GM15510 (cell line): ENCODE measurements around the gene ARPC4.

Source experiments
- POLR2A ChIP-seq: IDR thresholded peaks from 3 replicates; pipeline ENCODE4 v1.6.1; 2011; ENCODE audit warnings: borderline replicate concordance; ENCODE audit not compliant: insufficient read length; ENCODE audit errors: extremely low read depth

The ARPC4 gene

DNA sequence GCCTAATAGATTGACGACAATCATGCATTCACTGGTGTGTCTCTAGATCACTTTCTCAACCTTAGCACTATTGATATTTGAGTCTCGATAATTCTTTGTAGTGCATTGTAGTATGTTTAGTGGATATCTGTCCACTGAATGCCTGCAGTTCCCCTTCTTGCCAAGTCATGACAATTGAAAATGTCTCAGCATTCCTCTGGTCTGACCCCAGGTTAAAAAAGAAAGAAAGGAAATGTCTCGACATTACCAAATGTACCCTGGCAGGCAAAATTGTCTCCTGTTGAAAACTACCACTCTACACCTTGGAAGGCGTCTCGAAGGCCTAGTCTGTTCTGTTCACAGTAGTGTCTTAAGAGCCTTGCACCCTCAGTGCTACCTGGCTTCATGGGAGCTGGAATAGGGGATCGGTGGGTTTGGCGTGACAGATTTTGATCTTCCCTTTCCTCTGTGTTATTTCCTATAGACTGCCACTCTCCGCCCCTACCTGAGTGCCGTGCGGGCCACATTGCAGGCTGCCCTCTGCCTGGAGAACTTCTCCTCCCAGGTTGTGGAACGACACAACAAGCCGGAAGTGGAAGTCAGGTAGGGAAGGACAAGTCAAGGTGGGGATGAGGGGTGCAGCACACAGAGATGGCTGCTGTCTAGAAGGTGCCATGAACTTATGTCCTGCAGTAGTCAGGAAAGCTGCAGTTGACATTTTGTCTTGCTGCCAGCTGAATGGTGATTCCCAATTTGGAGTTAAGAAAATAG lies 4.5 kb downstream of the ARPC4 start:
- TF ChIP-seq POLR2A = no peak

DNA sequence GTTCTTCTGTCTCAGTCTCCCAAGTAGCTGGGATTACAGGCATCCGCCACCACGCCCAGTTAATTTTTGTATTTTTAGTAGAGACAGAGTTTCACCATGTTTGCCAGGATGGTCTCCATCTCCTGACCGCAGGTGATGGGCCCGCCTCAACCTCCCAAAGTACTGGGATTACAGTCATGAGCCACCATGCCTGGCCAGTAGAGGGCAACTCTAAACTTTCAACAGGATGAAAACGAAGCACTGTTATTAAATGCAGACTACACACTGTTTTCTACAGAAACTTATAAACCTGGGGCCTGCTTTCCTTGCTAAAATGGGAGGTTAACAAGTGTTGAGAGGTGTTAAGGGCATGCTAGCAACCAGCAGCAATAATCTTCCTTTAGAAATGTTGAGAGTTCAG lies 7.6 kb downstream of the ARPC4 start:
- no peak for TF ChIP-seq POLR2A

DNA sequence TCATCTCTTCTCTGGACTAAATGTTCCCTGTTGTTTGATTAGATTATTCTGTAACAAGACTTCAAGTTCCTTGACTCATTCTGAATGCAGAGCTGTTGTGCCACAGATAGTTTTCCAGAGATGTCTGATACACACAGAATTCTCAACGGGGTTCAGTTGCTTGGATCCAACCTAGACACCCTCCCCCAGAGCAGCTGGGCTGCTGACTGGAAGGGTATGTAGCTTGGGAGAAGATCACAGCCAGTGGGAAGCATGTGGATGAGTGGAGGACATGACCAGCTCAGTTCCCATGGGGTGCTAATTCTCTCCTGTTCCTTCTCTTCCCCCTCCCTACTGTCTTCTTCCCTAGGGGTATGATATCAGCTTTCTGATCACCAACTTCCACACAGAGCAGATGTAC lies 10.6 kb downstream of the ARPC4 start:
- no peak for TF ChIP-seq POLR2A

DNA sequence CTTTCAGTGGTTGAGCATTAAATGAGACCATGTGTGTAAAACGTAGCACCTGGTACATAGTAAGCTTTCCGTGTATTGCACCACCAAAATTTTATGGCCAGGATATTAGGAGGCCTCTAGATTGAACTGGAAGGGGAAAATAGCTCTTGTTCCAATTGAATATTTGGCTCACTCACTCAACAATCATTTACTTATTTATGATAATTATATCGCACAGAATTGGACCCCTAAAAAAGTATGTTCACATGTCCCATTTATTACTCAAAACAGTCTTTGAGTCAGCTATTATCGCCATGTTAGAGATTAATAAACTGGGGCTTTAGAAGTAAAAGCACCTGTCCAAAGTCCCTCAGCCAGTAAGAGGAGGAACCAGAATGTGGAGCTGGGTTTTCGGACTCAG lies 12.1 kb downstream of the ARPC4 start:
- no peak for TF ChIP-seq POLR2A

- no peak for TF ChIP-seq POLR2A
These were observed 13.3 kb downstream of the ARPC4 start for GRCh38 chr3:9806137-9806536.

DNA sequence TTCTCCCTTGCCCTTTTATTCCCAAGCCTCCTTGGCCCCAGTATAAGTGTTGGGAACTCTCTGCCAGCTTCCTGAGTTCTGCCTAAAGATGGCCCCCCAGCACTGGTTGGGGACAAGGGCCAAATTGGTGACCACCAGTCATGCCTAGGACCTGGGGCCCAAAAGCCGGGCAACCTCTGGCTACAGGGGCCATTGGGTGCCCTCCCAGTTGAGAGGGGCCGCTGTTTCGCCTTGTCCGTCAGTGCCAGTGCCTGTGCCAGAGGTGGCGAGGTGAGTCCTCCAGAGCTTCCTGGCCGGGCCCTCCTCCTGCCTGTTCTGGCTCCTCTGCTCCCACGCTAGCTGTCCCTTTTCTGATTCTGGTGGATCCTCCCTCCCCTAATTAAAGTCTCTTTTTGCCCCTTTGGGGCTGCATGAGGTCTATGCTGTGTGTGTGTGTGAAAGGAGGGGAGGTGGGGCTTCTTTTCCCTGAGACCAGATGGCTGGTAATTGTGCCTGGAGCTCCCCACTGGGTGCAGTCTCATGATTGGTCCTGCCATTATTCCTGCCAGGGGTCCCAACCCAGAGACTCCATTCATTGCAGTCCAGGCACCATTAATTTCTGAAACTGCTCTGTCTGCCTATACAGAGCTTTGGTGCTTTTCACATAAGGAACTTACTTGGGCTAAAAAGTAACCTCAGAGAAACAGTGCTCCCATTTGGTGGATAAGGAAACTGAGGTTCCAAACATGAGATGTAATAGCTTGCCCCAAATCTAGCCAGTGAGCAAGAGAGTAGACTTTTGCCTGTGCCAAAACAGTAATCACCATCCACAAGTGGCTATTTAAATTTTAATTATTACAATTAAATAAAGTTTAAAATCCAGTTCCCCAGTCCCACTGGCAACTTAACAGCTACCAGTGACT lies 14.1 kb downstream of the ARPC4 start:
- no peak for TF ChIP-seq POLR2A

GRCh38 chr3:9807981-9808344 lies 15.1 kb downstream of the ARPC4 start:
- no peak for TF ChIP-seq POLR2A

GRCh38 chr3:9808345-9809037 lies 15.6 kb downstream of the ARPC4 start:
- TF ChIP-seq POLR2A = no peak

DNA sequence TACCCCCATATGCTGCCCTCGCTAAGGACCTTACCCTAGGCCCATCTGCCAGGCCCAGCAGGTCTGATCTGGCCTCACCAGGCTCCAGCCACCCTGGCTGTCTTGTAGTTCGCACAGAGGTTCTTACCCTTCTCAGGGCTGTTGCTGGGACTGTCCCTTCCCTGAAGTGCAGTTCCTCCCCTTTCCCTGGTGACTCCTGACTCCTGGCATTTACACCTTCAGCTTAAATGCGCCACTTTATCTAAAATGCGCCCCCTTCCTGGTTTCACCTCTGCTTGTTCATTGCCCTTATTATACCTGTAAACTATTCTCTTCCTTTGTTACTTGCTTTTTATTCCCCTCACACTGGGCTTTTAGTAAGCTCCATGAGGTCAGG lies 16.3 kb downstream of the ARPC4 start:
- no peak for TF ChIP-seq POLR2A

- peak; percentile 53 for TF ChIP-seq POLR2A
These were observed 16.9 kb downstream of the ARPC4 start, which contains the start of gene TTLL3 for GRCh38 chr3:9809615-9810432. TSS of gene TTLL3 (plus strand) at chr3:9810262. CDS start at chr3:9810662, 400 bp downstream.

GRCh38 chr3:9810433-9810770 lies 17.5 kb downstream of the ARPC4 start:
- TF ChIP-seq POLR2A = no peak

- no peak for TF ChIP-seq POLR2A
These were observed 18.0 kb downstream of the ARPC4 start for GRCh38 chr3:9810846-9811245.

DNA sequence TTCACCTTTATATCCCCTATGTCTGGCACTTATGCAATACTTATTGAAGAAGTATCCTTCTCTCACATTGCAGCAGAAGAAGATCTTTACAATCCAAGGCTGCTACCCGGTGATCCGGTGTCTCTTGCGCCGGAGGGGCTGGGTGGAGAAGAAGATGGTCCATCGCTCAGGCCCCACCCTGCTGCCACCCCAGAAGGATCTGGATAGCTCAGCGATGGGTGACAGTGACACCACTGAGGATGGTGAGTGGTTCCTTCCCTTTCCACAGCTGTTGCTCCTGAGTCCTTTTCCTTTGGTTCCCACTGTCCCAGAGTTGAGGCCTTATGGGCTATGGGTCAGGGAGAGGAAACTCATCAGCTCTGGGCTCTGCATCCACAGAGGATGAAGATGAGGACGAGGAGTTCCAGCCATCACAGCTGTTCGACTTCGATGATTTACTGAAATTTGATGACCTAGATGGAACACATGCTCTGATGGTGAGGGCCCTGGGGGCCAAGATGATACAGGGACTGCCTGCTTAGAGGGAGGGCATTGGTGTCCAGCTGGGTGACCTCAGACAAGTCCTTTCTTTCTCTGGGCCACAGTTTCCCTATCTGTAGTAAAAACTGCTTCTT lies 20.1 kb downstream of the ARPC4 start:
- no peak for TF ChIP-seq POLR2A

- TF ChIP-seq POLR2A = no peak
These were observed 23.1 kb downstream of the ARPC4 start for GRCh38 chr3:9815986-9816385.
